Type B pancreatic cell (in vitro differentiated cells): ENCODE results near the gene ENTPD8. TPM values are rescaled to one million over a fixed set of nuclear protein-coding genes. Genes with fewer than 3 reads are reported as not detected.

Experiments used
- DNase-seq: peaks from one replicate; pipeline ENCODE4 v3.0.0; 2021; ENCODE audit warnings: mixed read lengths; ENCODE audit not compliant: unreplicated experiment; ENCODE audit errors: extremely low spot score
- H3K27ac Mint-ChIP-seq: 2 replicates; pipeline ENCODE4 v1.8.0; 2021; ENCODE audit warnings: mild to moderate bottlenecking, mixed read lengths
- H3K27me3 Mint-ChIP-seq: 2 replicates; pipeline ENCODE4 v1.8.0; 2021; ENCODE audit warnings: mixed read lengths
- H3K36me3 Mint-ChIP-seq: 2 replicates; pipeline ENCODE4 v1.8.0; 2021; ENCODE audit warnings: mixed read lengths
- H3K4me1 Mint-ChIP-seq: one replicate; pipeline ENCODE4 v1.8.0; 2021; ENCODE audit warnings: mixed read lengths; ENCODE audit not compliant: unreplicated experiment
- H3K4me3 Mint-ChIP-seq: 2 replicates; pipeline ENCODE4 v1.8.0; 2021; ENCODE audit warnings: mild to moderate bottlenecking, mixed read lengths
- H3K9me3 Mint-ChIP-seq: 2 replicates; pipeline ENCODE4 v1.8.0; 2021; ENCODE audit warnings: mixed read lengths
- total RNA-seq: library from RNA; stranded (reverse); gene quantifications from 2 replicates; pipeline ENCODE4 v1.2.1, GENCODE V29; 2021; ENCODE audit warnings: low replicate concordance
- TF ChIP-seq, protein P1 (sequence below): fragments of 200-600 bp; sonication (generic); conservative IDR thresholded peaks from 2 replicates; pipeline ENCODE4 v1.5.0; 2021; ENCODE audit warnings: antibody characterized with exemption, mild to moderate bottlenecking

Gene ENTPD8
- total RNA-seq, 1 donor from 2014 or later, result 2.1 TPM

DNA sequence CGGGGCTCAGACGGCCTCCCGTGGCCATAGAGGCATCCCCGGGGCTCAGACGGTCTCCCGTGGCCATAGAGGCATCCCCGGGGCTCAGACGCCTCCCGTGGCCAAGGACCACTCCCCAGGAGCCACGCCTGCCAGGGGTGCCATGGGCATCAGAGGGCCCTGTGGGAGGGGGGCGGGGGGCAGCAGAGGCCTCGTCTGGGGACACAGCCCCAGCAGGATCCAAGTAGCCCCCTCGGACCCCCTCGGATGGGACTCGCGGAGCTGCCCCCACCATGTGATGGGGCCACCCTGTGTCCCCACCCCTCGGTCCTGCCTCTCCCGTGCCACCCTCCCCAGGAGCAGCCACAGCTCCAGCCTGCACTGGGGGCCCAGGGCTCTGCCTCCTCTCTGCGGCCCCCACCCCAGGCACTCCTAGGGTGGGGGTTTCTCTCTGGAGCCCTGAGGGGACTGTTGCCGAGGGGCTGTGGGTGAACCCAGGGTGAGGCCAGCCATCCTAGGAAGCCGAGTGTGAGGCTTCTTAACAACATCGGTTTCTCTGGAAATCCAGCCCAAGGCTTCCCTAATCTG lies 2.5 kb downstream of the ENTPD8 start:
- H3K4me1 Mint-ChIP-seq, result peaks cover 4% of the 10 kb centered on the region
- H3K36me3 Mint-ChIP-seq, result no peaks in the 10 kb centered on the region
- H3K4me3 Mint-ChIP-seq, result no peak overlapping the region
- no peak for DNase-seq
- peaks cover 6% of the 10 kb centered on the region for H3K27me3 Mint-ChIP-seq
- no peaks in the 10 kb centered on the region for H3K9me3 Mint-ChIP-seq
- no peak overlapping the region for H3K27ac Mint-ChIP-seq
- TF ChIP-seq, protein P1, sequence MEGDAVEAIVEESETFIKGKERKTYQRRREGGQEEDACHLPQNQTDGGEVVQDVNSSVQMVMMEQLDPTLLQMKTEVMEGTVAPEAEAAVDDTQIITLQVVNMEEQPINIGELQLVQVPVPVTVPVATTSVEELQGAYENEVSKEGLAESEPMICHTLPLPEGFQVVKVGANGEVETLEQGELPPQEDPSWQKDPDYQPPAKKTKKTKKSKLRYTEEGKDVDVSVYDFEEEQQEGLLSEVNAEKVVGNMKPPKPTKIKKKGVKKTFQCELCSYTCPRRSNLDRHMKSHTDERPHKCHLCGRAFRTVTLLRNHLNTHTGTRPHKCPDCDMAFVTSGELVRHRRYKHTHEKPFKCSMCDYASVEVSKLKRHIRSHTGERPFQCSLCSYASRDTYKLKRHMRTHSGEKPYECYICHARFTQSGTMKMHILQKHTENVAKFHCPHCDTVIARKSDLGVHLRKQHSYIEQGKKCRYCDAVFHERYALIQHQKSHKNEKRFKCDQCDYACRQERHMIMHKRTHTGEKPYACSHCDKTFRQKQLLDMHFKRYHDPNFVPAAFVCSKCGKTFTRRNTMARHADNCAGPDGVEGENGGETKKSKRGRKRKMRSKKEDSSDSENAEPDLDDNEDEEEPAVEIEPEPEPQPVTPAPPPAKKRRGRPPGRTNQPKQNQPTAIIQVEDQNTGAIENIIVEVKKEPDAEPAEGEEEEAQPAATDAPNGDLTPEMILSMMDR, result no peak

DNA sequence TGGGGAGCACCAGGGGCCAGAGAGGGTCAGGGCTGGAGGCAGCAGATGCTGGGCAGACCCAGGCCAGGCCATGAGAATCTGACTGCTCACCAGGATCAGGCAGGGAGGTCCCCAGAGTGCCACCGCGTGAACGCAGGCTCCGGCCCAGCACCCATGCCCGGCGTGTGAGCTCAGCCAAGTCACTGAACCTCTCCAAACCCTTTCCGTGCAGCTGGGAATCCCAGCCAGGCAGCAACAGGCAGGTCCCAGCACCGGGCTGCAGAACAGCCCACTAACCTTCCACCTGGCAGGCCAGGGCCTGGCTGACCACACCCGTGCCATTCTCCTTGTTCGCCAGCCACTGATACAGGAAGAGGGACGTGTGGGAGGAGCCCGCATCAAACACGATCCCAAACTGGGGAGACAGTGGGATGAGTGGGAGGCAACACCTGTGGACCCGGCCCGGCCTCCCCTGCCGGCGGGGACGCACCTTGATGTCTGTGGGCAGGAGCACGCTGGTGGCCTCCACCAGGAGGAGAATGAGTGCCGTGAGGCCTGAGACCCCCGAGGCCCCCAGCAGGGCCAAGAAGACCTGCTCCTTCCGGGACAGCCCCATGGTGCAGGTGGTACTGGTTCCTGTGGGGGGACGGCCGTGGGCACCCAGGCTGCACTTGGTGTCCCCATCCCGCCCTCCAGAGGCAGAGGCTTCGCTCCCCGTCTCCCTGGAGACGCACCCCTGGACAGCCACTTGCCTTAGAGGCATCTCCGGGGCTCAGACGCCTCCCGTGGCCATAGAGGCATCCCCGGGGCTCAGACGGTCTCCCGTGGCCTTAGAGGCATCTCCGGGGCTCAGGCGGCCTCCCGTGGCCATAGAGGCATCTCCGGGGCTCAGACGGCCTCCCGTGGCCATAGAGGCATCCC lies 3.2 kb downstream of the ENTPD8 start:
- H3K4me3 Mint-ChIP-seq, result no peak overlapping the region
- no peak for DNase-seq

DNA sequence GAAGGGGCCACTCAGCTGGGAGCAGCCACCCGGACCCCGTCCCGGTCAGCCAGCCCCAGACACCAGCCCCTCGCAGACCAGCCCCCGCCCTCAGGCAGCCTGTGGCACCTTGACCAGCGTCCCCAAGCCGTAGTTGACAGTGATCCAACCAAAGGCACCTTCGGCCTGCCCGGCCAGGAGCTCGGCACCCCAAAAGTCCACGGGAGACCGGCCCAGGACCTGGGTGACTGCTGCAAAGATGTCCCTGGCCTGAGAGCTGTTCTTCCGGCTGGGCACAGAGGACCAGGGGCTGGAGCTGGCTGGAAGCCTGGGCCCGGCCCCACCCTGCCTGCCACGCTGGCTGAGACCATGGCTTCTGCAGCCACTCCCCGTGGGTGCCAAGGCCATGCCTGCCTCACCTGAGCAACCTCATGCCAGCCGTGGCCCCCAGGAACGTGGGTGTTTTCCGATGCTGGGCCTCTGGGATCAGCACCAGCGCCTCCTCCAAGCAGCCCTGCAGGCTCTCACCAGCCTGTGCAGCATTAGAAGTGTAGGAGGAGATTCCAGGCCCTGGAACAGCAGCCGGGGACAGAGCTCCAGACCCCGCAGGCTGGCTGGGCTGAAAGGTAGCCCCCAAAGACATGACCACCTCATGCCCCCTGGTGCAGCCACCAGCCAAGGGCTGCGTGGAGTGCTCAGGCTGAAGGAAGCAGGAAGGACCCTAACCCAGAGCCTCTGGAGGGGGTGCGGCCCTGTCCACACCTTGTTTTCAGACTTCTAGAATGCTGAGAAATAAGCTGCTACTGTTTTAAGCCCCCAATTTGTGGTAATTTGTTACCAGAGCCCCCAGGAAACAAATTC lies 4.2 kb downstream of the ENTPD8 start:
- no peak for DNase-seq
- H3K9me3 Mint-ChIP-seq, result no peaks in the 10 kb centered on the region
- peaks cover 3% of the 10 kb centered on the region for H3K4me1 Mint-ChIP-seq
- H3K36me3 Mint-ChIP-seq, result no peaks in the 10 kb centered on the region
- H3K4me3 Mint-ChIP-seq, result no peak overlapping the region
- TF ChIP-seq, protein P1, result no peak
- H3K27ac Mint-ChIP-seq, result no peak overlapping the region
- H3K27me3 Mint-ChIP-seq, result peaks cover 2% of the 10 kb centered on the region

More for the DNA sequence above, 3.2 kb downstream of the ENTPD8 start:
- Mint-ChIP-seq H3K27ac (no peak overlapping the region), H3K9me3 (no peaks in the 10 kb centered on the region), H3K27me3 (peaks cover 6% of the 10 kb centered on the region), H3K36me3 (no peaks in the 10 kb centered on the region), H3K4me1 (peaks cover 4% of the 10 kb centered on the region)
- TF ChIP-seq, protein P1, result no peak

GRCh38 chr9:137435980-137436760 lies 5.0 kb downstream of the ENTPD8 start:
- TF ChIP-seq, protein P1, result no peak
- Mint-ChIP-seq H3K4me3 (no peak overlapping the region), H3K27ac (no peak overlapping the region), H3K27me3 (no peaks in the 10 kb centered on the region), H3K9me3 (no peaks in the 10 kb centered on the region), H3K4me1 (no peaks in the 10 kb centered on the region), H3K36me3 (no peaks in the 10 kb centered on the region)
- DNase-seq, result no peak

DNA sequence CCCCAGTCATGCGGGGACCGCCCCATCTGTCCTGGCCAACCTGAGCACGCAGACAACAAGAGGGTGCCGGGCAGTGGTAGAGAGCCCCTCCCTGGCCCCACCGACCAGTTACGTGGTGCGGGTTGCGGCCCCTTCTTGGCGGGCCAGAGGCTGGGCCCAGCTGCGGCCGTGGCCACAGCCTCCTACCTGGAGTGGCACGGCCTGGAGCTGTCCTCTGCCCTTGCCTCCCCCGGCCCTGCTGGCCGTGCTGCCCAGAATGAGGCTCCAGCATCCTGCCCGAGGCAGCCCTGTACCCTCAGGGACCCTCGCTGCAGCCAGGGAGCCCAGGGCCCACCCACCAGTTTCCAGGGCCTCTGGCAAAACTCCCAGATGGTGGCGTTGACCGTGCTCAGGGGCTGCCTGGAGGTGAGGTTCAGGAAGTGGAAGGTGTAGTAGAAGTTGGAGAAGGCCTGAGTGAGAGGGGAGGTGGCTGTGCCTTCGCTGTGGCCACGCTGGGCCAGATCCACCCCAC lies 5.7 kb downstream of the ENTPD8 start:
- Mint-ChIP-seq H3K27ac (no peak overlapping the region), H3K36me3 (no peaks in the 10 kb centered on the region), H3K4me3 (no peak overlapping the region), H3K9me3 (no peaks in the 10 kb centered on the region), H3K4me1 (no peaks in the 10 kb centered on the region), H3K27me3 (no peaks in the 10 kb centered on the region)
- TF ChIP-seq, protein P1, result no peak
- no peak for DNase-seq
